ENCODE measurements around the gene ELMO3. TPM values are rescaled to one million over a fixed set of nuclear protein-coding genes. Genes with fewer than 3 reads are reported as not detected.
A peak's percentile ranks its signal among the peaks of the same experiment; 100 is the strongest.

The ELMO3 gene
- total and polyA plus RNA-seq, 8 donors: 14.6 to 52.4 (median 23.6) TPM

DNA sequence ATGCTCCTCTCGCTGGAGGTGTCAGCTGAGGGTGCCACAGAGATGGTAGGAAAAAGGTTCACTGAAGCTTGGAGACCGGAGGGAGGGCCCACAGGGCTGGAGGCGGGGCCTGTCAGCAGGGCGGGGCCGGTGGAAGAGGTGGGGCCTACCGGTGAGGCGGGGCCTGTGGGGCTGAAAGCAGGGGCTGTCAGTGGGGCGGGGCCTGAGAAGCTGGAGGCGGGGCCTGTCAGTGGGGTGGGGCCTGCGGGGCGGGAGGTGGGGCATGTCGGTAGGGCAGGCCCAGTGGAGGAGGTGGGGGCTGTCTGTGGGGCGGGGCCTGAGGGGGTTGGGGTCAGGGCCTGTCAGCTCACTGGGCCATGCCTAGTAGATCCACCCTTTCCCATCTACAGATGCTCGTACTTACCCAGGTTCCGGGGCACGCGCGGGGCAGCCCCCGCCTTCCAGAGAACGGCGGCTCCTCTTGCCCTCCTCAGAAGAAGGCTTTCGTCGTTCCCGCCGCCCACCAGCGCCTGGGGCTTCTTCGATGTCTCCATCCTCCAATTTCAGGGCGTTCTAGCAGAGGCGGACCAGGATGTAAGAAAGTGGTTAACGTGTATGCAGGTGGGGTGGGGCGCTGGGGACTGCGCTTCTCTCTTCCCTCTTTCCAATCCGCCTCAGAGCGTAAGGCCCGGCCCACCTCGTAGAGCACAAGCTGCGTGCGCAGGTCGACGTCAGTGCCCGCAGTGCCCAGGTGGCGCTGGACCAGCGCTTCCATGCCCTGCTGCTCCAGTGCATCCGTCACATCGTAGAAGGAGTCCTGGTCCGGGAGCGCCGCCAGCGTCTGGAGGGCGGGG, 37.8 kb downstream of the ELMO3 start:
- FAIRE-seq: no peak
- intact Hi-C loops (cut with DNase I): no loop called here
- TF ChIP-seq, protein P1, sequence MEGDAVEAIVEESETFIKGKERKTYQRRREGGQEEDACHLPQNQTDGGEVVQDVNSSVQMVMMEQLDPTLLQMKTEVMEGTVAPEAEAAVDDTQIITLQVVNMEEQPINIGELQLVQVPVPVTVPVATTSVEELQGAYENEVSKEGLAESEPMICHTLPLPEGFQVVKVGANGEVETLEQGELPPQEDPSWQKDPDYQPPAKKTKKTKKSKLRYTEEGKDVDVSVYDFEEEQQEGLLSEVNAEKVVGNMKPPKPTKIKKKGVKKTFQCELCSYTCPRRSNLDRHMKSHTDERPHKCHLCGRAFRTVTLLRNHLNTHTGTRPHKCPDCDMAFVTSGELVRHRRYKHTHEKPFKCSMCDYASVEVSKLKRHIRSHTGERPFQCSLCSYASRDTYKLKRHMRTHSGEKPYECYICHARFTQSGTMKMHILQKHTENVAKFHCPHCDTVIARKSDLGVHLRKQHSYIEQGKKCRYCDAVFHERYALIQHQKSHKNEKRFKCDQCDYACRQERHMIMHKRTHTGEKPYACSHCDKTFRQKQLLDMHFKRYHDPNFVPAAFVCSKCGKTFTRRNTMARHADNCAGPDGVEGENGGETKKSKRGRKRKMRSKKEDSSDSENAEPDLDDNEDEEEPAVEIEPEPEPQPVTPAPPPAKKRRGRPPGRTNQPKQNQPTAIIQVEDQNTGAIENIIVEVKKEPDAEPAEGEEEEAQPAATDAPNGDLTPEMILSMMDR (IDR thresholded peaks at IDR 0.05): no peak
- DNase-seq: peak in 2 of 6 donors; percentile 59 to 78
- peaks cover 0 to 12% (median 3%) of the 10 kb centered on the region in 3 donors for H3K4me1 ChIP-seq
- no peak overlapping the region for H3K27ac ChIP-seq
- no peak overlapping the region for H3K4me3 ChIP-seq
- peaks cover 0 to 20% (median 7%) of the 10 kb centered on the region in 3 donors for H3K36me3 ChIP-seq
- no peaks in the 10 kb centered on the region for H3K9me3 ChIP-seq
- peak in 2 of 4 donors; percentile 25 to 49 for ATAC-seq
- no peaks in the 10 kb centered on the region for H3K27me3 ChIP-seq
- 86 to 90% methylated on average over 43 to 50 of the region's 50 CpGs for WGBS, 2 donors

DNA sequence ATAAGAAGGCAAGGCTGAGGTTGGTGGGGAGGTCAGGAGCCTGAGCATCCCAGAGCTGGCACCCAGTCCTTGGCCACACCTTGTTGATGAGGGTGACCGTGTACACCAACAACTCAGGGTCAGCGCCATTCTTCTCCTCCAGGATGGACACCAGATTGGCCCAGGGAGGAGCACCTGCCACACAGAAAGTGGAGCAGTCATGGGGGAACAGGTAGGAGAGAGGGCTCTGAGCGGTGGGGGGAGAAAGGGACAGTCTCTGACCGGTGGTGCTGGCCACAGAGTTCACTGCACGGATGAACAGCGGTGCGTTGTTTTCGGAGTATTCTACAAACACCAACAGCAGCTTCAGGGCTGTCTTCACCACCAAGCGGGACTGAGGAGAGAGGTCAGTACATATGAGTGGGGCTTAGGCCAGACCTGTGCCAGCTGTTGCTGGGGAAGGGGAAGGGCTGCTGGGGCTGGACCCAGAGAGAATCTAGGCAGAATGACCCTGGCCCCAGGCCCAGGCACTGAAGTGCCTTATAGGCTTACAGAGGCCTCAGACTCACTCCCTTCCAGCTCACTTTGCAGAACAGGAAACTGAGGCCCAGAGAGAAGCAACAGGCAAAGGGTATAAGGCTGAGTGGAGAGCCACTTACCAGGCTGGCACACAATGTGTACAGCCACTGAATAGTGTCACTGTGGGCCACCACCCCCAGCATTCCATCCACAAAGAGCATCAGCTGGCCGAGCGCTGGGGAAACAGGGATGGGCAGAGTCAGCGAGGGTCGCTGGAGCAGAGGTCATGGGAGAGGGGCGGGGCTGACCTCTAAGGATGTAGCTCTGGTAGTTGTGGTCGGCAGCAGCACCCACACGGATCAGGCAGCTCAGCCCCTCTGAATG, 38.7 kb downstream of the ELMO3 start:
- ATAC-seq (no peak), DNase-seq (peak in 2 of 6 donors; percentile 13 to 43), FAIRE-seq (no peak)
- Histone ChIP-seq H3K27me3 (no peaks in the 10 kb centered on the region), H3K27ac (no peak overlapping the region), H3K4me3 (no peak overlapping the region), H3K9me3 (no peaks in the 10 kb centered on the region), H3K36me3 (peaks cover 0 to 20% (median 6%) of the 10 kb centered on the region in 3 donors), H3K4me1 (peaks cover 0 to 12% (median 3%) of the 10 kb centered on the region in 3 donors)
- 84 to 85% methylated on average over 16 of the region's 16 CpGs for WGBS, 2 donors
- intact Hi-C loops (cut with DNase I): no loop called here
- TF ChIP-seq, protein P1 (IDR thresholded peaks at IDR 0.05): no peak

- peaks cover 0 to 12% (median 3%) of the 10 kb centered on the region in 3 donors for H3K4me1 ChIP-seq
- no peak for FAIRE-seq
- ATAC-seq: no peak
- WGBS, 2 donors: 96 to 99% methylated on average over 3 of the region's 3 CpGs
- H3K27ac ChIP-seq: no peak overlapping the region
- H3K9me3 ChIP-seq: no peaks in the 10 kb centered on the region
- TF ChIP-seq, protein P1 (IDR thresholded peaks at IDR 0.05): no peak
- no peak for DNase-seq
- no peak overlapping the region for H3K4me3 ChIP-seq
- H3K36me3 ChIP-seq: peaks cover 0 to 20% (median 6%) of the 10 kb centered on the region in 3 donors
- intact Hi-C loops (cut with DNase I): no loop called here
- H3K27me3 ChIP-seq: no peaks in the 10 kb centered on the region
Observed at GRCh38 chr16:67238278-67238575, 39.3 kb downstream of the ELMO3 start.

DNA sequence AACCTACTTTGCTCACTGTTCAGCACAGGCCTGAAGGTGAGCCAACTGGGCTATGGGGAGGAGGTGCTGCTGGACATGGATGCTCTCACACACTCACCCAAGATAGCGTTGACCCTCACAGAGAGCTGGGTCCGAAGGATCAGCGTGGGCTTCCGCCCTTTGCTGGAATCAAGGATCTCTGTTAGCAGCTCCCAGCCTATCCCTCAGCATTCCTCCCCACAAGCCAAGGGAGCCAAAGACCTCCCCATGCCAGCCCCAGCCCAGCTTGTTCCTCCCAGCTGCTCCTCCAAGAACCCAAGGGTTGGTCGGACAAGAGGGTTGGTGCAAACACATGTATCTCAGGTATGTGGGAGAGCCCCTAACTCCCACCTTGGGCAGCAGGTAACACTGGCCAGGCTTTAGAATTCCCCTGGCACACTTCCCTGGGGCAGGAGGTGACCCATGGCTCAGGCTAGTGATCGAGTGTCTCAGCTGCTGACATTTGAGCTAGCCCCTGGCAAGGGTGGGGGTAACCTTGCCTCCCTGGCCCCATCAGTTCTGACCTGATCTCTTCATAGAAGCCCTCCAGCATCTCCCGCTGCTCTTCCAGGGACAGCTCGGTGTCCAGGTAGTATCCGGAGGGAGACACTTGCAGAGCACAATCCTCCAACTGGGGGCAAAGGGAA, 40.0 kb downstream of the ELMO3 start:
- TF ChIP-seq, protein P1 (IDR thresholded peaks at IDR 0.05): no peak
- DNase-seq: peak in 1 of 6 donors; percentile 27
- H3K9me3 ChIP-seq: no peaks in the 10 kb centered on the region
- intact Hi-C loops (cut with DNase I): no loop called here
- H3K4me3 ChIP-seq: no peak overlapping the region
- peaks cover 0 to 14% (median 3%) of the 10 kb centered on the region in 3 donors for H3K4me1 ChIP-seq
- no peak overlapping the region for H3K27ac ChIP-seq
- H3K36me3 ChIP-seq: peaks cover 0 to 20% (median 6%) of the 10 kb centered on the region in 3 donors
- WGBS, 2 donors: 90 to 92% methylated on average over 9 of the region's 9 CpGs
- no peaks in the 10 kb centered on the region for H3K27me3 ChIP-seq
- FAIRE-seq: no peak
- no peak for ATAC-seq

Measured in pancreas (tissue), 10 donors.